Measurements from ENCODE around the gene PLXND1.
"Not testable (repeated sequence)": the region's sequence is repeated elsewhere in the genome, so short reads cannot be mapped to it uniquely, and the experiment has no call there.

The PLXND1 gene

GRCh38 chr3:129549006-129549800, 57.3 kb downstream of the PLXND1 start:
- DNase-seq (ENCODE audit: low read depth in 2 of 2), result no peak

- DNase-seq (ENCODE audit: low read depth in 2 of 2), result no peak
These were observed 58.1 kb downstream of the PLXND1 start for GRCh38 chr3:129548104-129548965.

GRCh38 chr3:129547241-129547640, 59.2 kb downstream of the PLXND1 start:
- no peak for DNase-seq (ENCODE audit: low read depth in 2 of 2)

GRCh38 chr3:129545951-129546350, 60.5 kb downstream of the PLXND1 start:
- DNase-seq (ENCODE audit: low read depth in 2 of 2), result not testable (repeated sequence)

GRCh38 chr3:129543999-129544398, 62.5 kb downstream of the PLXND1 start:
- no peak for DNase-seq (ENCODE audit: low read depth in 2 of 2)

- DNase-seq (ENCODE audit: low read depth in 2 of 2), result no peak
These were observed 63.2 kb downstream of the PLXND1 start, which contains the start of gene H1-8 for GRCh38 chr3:129543156-129543790. H1-8 (plus strand) TSS chr3:129543175; CDS start chr3:129543219, 44 bp downstream.

GRCh38 chr3:129542747-129543146, 63.7 kb downstream of the PLXND1 start:
- DNase-seq (ENCODE audit: low read depth in 2 of 2), result no peak

GRCh38 chr3:129540776-129541516, 65.5 kb downstream of the PLXND1 start:
- DNase-seq (ENCODE audit: low read depth in 2 of 2), result no peak

- no peak for DNase-seq (ENCODE audit: low read depth in 2 of 2)
These were observed 67.3 kb downstream of the PLXND1 start for GRCh38 chr3:129539206-129539605.

GRCh38 chr3:129536804-129537203, 69.7 kb downstream of the PLXND1 start:
- no peak for DNase-seq (ENCODE audit: low read depth in 2 of 2)

- DNase-seq (ENCODE audit: low read depth in 2 of 2), result no peak
These were observed 70.2 kb downstream of the PLXND1 start for GRCh38 chr3:129536374-129536667.

GRCh38 chr3:129535075-129535474, 71.4 kb downstream of the PLXND1 start:
- DNase-seq (ENCODE audit: low read depth in 2 of 2), result no peak

GRCh38 chr3:129534428-129535027, 71.9 kb downstream of the PLXND1 start:
- no peak for DNase-seq (ENCODE audit: low read depth in 2 of 2)

- DNase-seq (ENCODE audit: low read depth in 2 of 2), result no peak
These were observed 73.1 kb downstream of the PLXND1 start for GRCh38 chr3:129533406-129533805.

GRCh38 chr3:129532261-129532660, 74.2 kb downstream of the PLXND1 start:
- no peak for DNase-seq (ENCODE audit: low read depth in 2 of 2)

- no peak for DNase-seq (ENCODE audit: low read depth in 2 of 2)
These were observed 74.8 kb downstream of the PLXND1 start for GRCh38 chr3:129531699-129532098.

- DNase-seq (ENCODE audit: low read depth in 2 of 2), result no peak
These were observed 75.7 kb downstream of the PLXND1 start for GRCh38 chr3:129530821-129531220.

- DNase-seq (ENCODE audit: low read depth in 2 of 2), result no peak
These were observed 76.2 kb downstream of the PLXND1 start for GRCh38 chr3:129530251-129530791.

- no peak for DNase-seq (ENCODE audit: low read depth in 2 of 2)
These were observed 76.9 kb downstream of the PLXND1 start for GRCh38 chr3:129529436-129530210.

GRCh38 chr3:129528589-129529100, 77.8 kb downstream of the PLXND1 start, which contains the start of gene RHO:
RHO (plus strand) TSS chr3:129528639; CDS start chr3:129528734, 95 bp downstream.
- DNase-seq (ENCODE audit: low read depth in 2 of 2), result no peak

Measured in stimulated activated CD8-positive, alpha-beta memory T cell treated with anti-CD3 and anti-CD28 coated beads, Interleukin-2, amount 100 ng/mL, for 1 hour (primary cell).